Measurements from ENCODE around the gene LRRN2. TPM values are rescaled to one million over a fixed set of nuclear protein-coding genes. Genes with fewer than 3 reads are reported as not detected.

LRRN2 gene
- total and polyA plus RNA-seq, 2 experiments from 2014 or later, result 0.74 to 2.6 TPM

DNA sequence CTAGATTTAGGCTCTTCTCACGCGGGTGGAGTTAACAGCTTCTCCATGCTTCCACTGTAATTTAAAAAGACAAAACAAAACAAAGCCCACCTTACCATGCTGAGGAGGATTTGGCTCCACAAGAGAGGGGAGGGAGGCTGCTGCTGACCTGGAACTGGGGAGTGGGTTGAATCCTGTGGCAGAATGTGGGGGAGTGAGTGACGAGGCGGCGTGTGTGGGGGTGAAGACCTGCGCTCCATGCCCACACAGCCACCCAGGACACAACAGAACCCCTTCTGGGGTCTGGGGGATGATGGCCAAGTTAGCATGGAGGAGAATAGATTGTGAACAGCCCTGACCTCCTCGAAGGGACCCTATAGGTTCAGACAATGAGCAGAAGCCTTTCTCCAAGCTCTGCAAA, 44.0 kb upstream of the LRRN2 start:
- Histone ChIP-seq H4K20me1 (replicated peaks; ENCODE audit: insufficient read depth) (no peaks in the 10 kb centered on the region), H3K4me1 (ENCODE audit: insufficient read depth) (peaks cover 15% of the 10 kb centered on the region; the same call in 1 of the 2 replicates), H3K79me2 (replicated peaks; ENCODE audit: insufficient read depth) (no peaks in the 10 kb centered on the region), H3K36me3 (ENCODE audit: insufficient read depth) (no peaks in the 10 kb centered on the region), H3K4me3 (no peak overlapping the region), H3K27ac (ENCODE audit: low read depth) (no peak overlapping the region), H3K27me3 (ENCODE audit: insufficient read depth) (no peaks in the 10 kb centered on the region), H3F3A (replicated peaks; ENCODE audit: low read depth) (no peaks in the 10 kb centered on the region), H2AFZ (no peak overlapping the region), H3K9me2 (ENCODE audit: insufficient read depth) (no peaks in the 10 kb centered on the region), H3K4me2 (no peak overlapping the region)
- Mint-ChIP-seq H3K27me3 (ENCODE audit: insufficient read depth, low read depth, poor library complexity) (peaks cover 9% of the 10 kb centered on the region), H3K27ac (no peak overlapping the region), H3K9me3 (no peaks in the 10 kb centered on the region), H3K4me3 (no peak overlapping the region), H3K36me3 (ENCODE audit: low read depth) (no peaks in the 10 kb centered on the region), H3K4me1 (peaks cover 24% of the 10 kb centered on the region)
- ATAC-seq, result no peak
- TF ChIP-seq, protein P1, sequence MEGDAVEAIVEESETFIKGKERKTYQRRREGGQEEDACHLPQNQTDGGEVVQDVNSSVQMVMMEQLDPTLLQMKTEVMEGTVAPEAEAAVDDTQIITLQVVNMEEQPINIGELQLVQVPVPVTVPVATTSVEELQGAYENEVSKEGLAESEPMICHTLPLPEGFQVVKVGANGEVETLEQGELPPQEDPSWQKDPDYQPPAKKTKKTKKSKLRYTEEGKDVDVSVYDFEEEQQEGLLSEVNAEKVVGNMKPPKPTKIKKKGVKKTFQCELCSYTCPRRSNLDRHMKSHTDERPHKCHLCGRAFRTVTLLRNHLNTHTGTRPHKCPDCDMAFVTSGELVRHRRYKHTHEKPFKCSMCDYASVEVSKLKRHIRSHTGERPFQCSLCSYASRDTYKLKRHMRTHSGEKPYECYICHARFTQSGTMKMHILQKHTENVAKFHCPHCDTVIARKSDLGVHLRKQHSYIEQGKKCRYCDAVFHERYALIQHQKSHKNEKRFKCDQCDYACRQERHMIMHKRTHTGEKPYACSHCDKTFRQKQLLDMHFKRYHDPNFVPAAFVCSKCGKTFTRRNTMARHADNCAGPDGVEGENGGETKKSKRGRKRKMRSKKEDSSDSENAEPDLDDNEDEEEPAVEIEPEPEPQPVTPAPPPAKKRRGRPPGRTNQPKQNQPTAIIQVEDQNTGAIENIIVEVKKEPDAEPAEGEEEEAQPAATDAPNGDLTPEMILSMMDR (conservative IDR thresholded peaks at IDR 0.05; ENCODE audit: low read depth in 2 of 2), result no peak
- TF ChIP-seq POLR2AphosphoS5 (IDR thresholded peaks at IDR 0.05; ENCODE audit: low read depth), result no peak
- DNase-seq (ENCODE audit: low spot score), result no peak

DNA sequence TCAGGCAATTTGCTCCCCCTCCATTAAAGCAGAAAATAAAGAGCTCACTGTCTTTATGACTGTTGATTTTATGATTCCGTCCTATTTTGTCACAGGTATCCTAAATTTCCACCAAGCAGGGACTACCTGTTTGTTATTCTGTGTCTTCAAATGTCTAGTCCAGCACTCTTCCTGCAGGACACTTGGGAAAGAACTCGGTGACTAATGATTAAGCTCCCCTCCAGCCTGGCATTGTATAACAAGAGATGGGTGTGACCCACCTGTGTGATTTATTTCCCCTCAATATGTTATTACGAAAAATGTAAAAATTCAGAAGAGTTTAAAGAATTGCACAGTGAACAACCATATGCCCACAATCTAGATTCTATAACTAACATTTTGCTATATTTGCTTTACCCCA, 42.9 kb upstream of the LRRN2 start:
- no peak for TF ChIP-seq ZNF114 (CRISPR knock-in tag; IDR thresholded peaks at IDR 0.05)
- no peak for TF ChIP-seq NANOG (IDR thresholded peaks at IDR 0.05; ENCODE audit: borderline replicate concordance)
- TF ChIP-seq, protein P2, sequence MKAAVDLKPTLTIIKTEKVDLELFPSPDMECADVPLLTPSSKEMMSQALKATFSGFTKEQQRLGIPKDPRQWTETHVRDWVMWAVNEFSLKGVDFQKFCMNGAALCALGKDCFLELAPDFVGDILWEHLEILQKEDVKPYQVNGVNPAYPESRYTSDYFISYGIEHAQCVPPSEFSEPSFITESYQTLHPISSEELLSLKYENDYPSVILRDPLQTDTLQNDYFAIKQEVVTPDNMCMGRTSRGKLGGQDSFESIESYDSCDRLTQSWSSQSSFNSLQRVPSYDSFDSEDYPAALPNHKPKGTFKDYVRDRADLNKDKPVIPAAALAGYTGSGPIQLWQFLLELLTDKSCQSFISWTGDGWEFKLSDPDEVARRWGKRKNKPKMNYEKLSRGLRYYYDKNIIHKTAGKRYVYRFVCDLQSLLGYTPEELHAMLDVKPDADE (IDR thresholded peaks at IDR 0.05), result no peak
- TF ChIP-seq STAT1 (IDR thresholded peaks at IDR 0.05; ENCODE audit: unreplicated experiment), result no peak
- no peak for TF ChIP-seq EZH2 (IDR thresholded peaks at IDR 0.05; ENCODE audit: low read depth, unreplicated experiment)
- TF ChIP-seq, protein P3, sequence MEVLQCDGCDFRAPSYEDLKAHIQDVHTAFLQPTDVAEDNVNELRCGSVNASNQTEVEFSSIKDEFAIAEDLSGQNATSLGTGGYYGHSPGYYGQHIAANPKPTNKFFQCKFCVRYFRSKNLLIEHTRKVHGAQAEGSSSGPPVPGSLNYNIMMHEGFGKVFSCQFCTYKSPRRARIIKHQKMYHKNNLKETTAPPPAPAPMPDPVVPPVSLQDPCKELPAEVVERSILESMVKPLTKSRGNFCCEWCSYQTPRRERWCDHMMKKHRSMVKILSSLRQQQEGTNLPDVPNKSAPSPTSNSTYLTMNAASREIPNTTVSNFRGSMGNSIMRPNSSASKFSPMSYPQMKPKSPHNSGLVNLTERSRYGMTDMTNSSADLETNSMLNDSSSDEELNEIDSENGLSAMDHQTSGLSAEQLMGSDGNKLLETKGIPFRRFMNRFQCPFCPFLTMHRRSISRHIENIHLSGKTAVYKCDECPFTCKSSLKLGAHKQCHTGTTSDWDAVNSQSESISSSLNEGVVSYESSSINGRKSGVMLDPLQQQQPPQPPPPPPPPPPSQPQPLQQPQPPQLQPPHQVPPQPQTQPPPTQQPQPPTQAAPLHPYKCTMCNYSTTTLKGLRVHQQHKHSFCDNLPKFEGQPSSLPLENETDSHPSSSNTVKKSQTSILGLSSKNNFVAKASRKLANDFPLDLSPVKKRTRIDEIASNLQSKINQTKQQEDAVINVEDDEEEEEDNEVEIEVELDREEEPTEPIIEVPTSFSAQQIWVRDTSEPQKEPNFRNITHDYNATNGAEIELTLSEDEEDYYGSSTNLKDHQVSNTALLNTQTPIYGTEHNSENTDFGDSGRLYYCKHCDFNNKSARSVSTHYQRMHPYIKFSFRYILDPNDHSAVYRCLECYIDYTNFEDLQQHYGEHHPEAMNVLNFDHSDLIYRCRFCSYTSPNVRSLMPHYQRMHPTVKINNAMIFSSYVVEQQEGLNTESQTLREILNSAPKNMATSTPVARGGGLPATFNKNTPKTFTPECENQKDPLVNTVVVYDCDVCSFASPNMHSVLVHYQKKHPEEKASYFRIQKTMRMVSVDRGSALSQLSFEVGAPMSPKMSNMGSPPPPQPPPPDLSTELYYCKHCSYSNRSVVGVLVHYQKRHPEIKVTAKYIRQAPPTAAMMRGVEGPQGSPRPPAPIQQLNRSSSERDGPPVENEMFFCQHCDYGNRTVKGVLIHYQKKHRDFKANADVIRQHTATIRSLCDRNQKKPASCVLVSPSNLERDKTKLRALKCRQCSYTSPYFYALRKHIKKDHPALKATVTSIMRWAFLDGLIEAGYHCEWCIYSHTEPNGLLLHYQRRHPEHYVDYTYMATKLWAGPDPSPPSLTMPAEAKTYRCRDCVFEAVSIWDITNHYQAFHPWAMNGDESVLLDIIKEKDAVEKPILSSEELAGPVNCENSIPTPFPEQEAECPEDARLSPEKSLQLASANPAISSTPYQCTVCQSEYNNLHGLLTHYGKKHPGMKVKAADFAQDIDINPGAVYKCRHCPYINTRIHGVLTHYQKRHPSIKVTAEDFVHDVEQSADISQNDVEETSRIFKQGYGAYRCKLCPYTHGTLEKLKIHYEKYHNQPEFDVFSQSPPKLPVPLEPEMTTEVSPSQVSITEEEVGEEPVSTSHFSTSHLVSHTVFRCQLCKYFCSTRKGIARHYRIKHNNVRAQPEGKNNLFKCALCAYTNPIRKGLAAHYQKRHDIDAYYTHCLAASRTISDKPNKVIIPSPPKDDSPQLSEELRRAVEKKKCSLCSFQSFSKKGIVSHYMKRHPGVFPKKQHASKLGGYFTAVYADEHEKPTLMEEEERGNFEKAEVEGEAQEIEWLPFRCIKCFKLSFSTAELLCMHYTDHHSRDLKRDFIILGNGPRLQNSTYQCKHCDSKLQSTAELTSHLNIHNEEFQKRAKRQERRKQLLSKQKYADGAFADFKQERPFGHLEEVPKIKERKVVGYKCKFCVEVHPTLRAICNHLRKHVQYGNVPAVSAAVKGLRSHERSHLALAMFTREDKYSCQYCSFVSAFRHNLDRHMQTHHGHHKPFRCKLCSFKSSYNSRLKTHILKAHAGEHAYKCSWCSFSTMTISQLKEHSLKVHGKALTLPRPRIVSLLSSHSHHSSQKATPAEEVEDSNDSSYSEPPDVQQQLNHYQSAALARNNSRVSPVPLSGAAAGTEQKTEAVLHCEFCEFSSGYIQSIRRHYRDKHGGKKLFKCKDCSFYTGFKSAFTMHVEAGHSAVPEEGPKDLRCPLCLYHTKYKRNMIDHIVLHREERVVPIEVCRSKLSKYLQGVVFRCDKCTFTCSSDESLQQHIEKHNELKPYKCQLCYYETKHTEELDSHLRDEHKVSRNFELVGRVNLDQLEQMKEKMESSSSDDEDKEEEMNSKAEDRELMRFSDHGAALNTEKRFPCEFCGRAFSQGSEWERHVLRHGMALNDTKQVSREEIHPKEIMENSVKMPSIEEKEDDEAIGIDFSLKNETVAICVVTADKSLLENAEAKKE (CRISPR knock-in tag; IDR thresholded peaks at IDR 0.05), result no peak
- no peak for TF ChIP-seq CREB1 (CRISPR knock-in tag; IDR thresholded peaks at IDR 0.05; ENCODE audit: low read depth)
- Histone ChIP-seq H3K4me3 (no peak overlapping the region), H3K36me3 (ENCODE audit: insufficient read depth) (no peaks in the 10 kb centered on the region), H3K4me1 (ENCODE audit: insufficient read depth) (peaks cover 15% of the 10 kb centered on the region; the same call in 1 of the 2 replicates), H3K9me2 (ENCODE audit: insufficient read depth) (no peaks in the 10 kb centered on the region), H3F3A (replicated peaks; ENCODE audit: low read depth) (no peaks in the 10 kb centered on the region), H4K20me1 (replicated peaks; ENCODE audit: insufficient read depth) (no peaks in the 10 kb centered on the region), H3K4me2 (no peak overlapping the region), H2AFZ (no peak overlapping the region), H3K79me2 (replicated peaks; ENCODE audit: insufficient read depth) (no peaks in the 10 kb centered on the region), H3K27me3 (ENCODE audit: insufficient read depth) (0 out of 2 replicates have a peak, but pooled peaks cover 5% of the 10 kb centered on the region), H3K27ac (ENCODE audit: low read depth) (no peak overlapping the region)
- H3K4me3 Mint-ChIP-seq, result no peak overlapping the region
- H3K27ac Mint-ChIP-seq, result no peak overlapping the region
- ATAC-seq (no peak), DNase-seq (ENCODE audit: low spot score) (no peak)
- H3K4me1 Mint-ChIP-seq, result peaks cover 24% of the 10 kb centered on the region
- no peaks in the 10 kb centered on the region for H3K36me3 Mint-ChIP-seq (ENCODE audit: low read depth)
- peaks cover 9% of the 10 kb centered on the region for H3K27me3 Mint-ChIP-seq (ENCODE audit: insufficient read depth, low read depth, poor library complexity)
- H3K9me3 Mint-ChIP-seq, result no peaks in the 10 kb centered on the region

Data from GM23338 (cell line).